BE2C (cell line): Measurements from ENCODE around the gene D2HGDH.
"Not testable (repeated sequence)": the region's sequence is repeated elsewhere in the genome, so short reads cannot be mapped to it uniquely, and the experiment has no call there.

Experiments used
- DNase-seq: peaks from one replicate; pipeline ENCODE4 v3.0.0-alpha.2; 2020
- H3K27me3 ChIP-seq: fragments of 250-450 bp; sonication (Bioruptor Pico); 2 replicates; pipeline ENCODE4 v1.5.1; 2020; ENCODE audit warnings: mild to moderate bottlenecking
- H3K36me3 ChIP-seq: fragments of 250-450 bp; sonication (Bioruptor Pico); 2 replicates; pipeline ENCODE4 v1.5.1; 2020; ENCODE audit warnings: mild to moderate bottlenecking
- H3K4me1 ChIP-seq: fragments of 250-450 bp; sonication (Bioruptor Pico); 2 replicates; pipeline ENCODE4 v1.5.1; 2020
- H3K4me3 ChIP-seq: 2 replicates; pipeline ENCODE4 v1.5.1; 2011; ENCODE audit warnings: low read depth, low read length
- H3K9me3 ChIP-seq: fragments of 250-450 bp; sonication (Bioruptor Pico); 2 replicates; pipeline ENCODE4 v1.5.1; 2020
- TF ChIP-seq, protein P1 (sequence below): IDR thresholded peaks from 2 replicates; pipeline ENCODE4 v1.5.1; 2012; ENCODE audit warnings: mild to moderate bottlenecking, low read depth, low read length

The D2HGDH gene

DNA sequence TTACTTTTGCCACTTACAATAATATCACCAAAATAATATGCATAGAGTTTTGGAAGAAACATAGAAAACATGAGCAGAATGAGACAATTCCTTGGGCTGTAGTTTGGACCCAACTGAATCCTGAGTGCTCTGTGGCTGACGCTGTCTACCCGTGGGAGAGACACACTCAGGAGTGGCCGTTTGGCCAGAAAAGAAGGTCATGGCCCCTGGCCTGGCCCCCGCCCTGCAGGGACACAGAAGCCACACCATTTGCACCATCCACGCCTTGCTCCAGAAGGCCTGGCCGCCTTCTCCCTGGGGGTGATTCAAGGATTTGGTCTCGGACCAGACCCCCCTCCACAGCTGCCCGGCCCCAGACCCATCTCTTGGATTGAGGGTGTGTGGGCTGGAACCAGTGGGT is 6.4 kb upstream of the D2HGDH start:
- Histone ChIP-seq H3K4me3 (no peak overlapping the region), H3K27me3 (no peaks in the 10 kb centered on the region), H3K9me3 (no peaks in the 10 kb centered on the region), H3K4me1 (no peaks in the 10 kb centered on the region), H3K36me3 (peaks cover 16% of the 10 kb centered on the region)
- no peak for DNase-seq
- TF ChIP-seq, protein P1, sequence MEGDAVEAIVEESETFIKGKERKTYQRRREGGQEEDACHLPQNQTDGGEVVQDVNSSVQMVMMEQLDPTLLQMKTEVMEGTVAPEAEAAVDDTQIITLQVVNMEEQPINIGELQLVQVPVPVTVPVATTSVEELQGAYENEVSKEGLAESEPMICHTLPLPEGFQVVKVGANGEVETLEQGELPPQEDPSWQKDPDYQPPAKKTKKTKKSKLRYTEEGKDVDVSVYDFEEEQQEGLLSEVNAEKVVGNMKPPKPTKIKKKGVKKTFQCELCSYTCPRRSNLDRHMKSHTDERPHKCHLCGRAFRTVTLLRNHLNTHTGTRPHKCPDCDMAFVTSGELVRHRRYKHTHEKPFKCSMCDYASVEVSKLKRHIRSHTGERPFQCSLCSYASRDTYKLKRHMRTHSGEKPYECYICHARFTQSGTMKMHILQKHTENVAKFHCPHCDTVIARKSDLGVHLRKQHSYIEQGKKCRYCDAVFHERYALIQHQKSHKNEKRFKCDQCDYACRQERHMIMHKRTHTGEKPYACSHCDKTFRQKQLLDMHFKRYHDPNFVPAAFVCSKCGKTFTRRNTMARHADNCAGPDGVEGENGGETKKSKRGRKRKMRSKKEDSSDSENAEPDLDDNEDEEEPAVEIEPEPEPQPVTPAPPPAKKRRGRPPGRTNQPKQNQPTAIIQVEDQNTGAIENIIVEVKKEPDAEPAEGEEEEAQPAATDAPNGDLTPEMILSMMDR = no peak

GRCh38 chr2:241728627-241729026 is 5.8 kb upstream of the D2HGDH start:
- no peak overlapping the region for H3K4me3 ChIP-seq
- no peak for DNase-seq
- TF ChIP-seq, protein P1 = no peak
- H3K36me3 ChIP-seq = peaks cover 9% of the 10 kb centered on the region
- no peaks in the 10 kb centered on the region for H3K4me1 ChIP-seq
- H3K9me3 ChIP-seq = no peaks in the 10 kb centered on the region
- H3K27me3 ChIP-seq = no peaks in the 10 kb centered on the region

DNA sequence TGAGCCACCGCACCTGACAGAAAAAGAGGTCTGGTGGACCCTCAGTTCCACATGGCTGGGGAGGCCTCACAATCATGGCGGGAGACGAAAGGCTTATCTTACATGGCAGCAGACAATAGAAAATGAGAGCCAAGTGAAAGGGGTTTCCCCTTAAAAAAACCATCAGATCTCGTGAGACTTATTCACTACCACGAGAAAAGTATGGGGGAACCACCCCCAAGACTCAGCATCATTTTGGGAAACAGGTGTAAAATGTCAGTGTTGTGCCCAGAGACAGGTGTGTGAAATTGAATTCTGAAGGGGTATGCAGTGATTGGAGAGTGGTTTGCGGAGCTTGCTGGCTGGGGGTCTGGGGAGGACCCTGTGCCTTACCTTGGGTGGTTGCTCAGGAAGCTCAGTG is 4.6 kb upstream of the D2HGDH start:
- no peaks in the 10 kb centered on the region for H3K27me3 ChIP-seq
- H3K4me1 ChIP-seq = no peaks in the 10 kb centered on the region
- no peaks in the 10 kb centered on the region for H3K9me3 ChIP-seq
- no peak for DNase-seq
- H3K36me3 ChIP-seq = no peaks in the 10 kb centered on the region; the same call in 1 of the 2 replicates
- TF ChIP-seq, protein P1 = no peak
- H3K4me3 ChIP-seq = no peak overlapping the region

DNA sequence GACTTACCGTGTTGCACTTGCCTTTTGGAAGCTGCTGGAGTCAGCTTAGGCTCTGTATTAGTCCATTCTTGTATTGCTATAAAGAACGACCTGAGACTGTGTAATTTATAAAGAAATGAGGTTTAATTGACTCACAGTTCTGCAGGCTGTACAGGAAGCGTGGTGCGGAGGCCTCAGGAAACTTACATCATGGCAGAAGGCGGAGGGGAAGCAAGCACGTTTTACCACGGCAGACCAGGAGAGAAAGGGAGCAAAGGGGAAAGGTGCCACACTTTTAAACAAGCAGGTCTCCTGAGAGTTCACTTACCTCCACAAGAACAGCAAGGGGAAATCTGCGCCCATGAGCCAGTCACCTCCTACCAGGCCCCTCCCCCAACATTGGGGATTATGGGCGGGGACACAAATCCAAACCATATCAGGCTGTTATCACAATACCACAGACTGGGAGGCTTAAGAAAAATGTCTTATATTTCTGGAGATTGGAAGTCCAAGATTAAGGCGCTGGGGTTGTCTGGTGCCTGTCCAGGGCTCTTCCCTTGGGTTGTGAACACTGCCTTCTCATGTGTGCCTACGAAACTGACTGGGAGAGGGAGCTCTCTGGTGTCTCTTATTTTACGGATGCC is 3.6 kb upstream of the D2HGDH start:
- no peak overlapping the region for H3K4me3 ChIP-seq
- no peaks in the 10 kb centered on the region for H3K9me3 ChIP-seq
- no peaks in the 10 kb centered on the region; the same call in 1 of the 2 replicates for H3K36me3 ChIP-seq
- no peaks in the 10 kb centered on the region for H3K27me3 ChIP-seq
- no peaks in the 10 kb centered on the region for H3K4me1 ChIP-seq
- TF ChIP-seq, protein P1 = no peak
- no peak for DNase-seq

DNA sequence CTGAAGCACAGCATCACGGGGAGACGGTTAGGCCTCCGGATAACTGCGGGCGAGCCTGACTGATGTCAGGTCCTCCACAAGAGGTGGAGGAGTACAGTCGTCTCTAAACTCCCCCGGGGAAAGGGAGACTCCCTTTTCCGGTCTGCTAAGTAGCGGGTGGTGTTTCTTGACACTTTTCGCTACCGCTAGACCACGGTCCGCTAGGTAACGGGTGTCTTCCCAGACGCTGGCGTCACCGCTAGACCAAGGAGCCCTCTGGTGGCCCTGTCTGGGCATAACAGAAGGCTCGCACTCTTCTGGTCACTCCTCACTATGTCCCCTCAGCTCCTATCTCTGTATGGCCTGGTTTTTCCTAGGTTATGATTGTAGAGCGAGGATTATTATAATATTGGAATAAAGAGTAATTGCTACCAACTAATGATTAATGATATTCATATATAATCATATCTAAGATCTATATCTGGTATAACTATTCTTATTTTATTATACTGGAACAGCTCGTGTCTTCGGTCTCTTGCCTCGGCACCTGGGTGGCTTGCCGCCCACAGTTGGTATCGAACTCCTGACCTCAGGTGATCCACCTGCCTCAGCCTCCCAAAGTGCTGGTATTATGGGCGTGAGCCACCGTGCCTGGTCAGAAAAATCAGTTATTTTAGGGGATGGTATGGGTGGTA is 1.8 kb upstream of the D2HGDH start:
- H3K9me3 ChIP-seq, H3K27me3 ChIP-seq, H3K4me3 ChIP-seq, H3K36me3 ChIP-seq, H3K4me1 ChIP-seq: not testable (repeated sequence)
- peak; percentile 58 for DNase-seq
- TF ChIP-seq, protein P1 = peak; percentile 36
